Ishikawa (cell line): ENCODE results near the gene OR4K17.

Source experiments
- CEBPB ChIP-seq: IDR thresholded peaks from 2 replicates; pipeline ENCODE4 v1.6.1; 2012
- CREB1 ChIP-seq: IDR thresholded peaks from 2 replicates; pipeline ENCODE4 v1.6.1; 2012; ENCODE audit warnings: low read depth
- EGR1 ChIP-seq: IDR thresholded peaks from 2 replicates; pipeline ENCODE4 v1.6.1; 2012
- EP300 ChIP-seq: IDR thresholded peaks from 2 replicates; pipeline ENCODE4 v1.6.1; 2012; ENCODE audit warnings: borderline replicate concordance
- FOXM1 ChIP-seq: IDR thresholded peaks from 2 replicates; pipeline ENCODE4 v1.6.1; 2012; ENCODE audit warnings: low read depth, borderline replicate concordance
- MAX ChIP-seq: IDR thresholded peaks from 2 replicates; pipeline ENCODE4 v1.6.1; 2012
- NFIC ChIP-seq: IDR thresholded peaks from 2 replicates; pipeline ENCODE4 v1.6.1; 2012
- RAD21 ChIP-seq: IDR thresholded peaks from 2 replicates; pipeline ENCODE4 v1.6.1; 2012; ENCODE audit warnings: low read depth
- REST ChIP-seq: IDR thresholded peaks from 2 replicates; pipeline ENCODE4 v1.6.1; 2012; ENCODE audit warnings: low read depth, mild to moderate bottlenecking
- TAF1 ChIP-seq: IDR thresholded peaks from 2 replicates; pipeline ENCODE4 v1.6.1; 2012; ENCODE audit warnings: low read depth, mild to moderate bottlenecking
- TEAD4 ChIP-seq: IDR thresholded peaks from 2 replicates; pipeline ENCODE4 v1.6.1; 2012
- USF1 ChIP-seq: IDR thresholded peaks from 2 replicates; pipeline ENCODE4 v1.6.1; 2012
- YY1 ChIP-seq: IDR thresholded peaks from 2 replicates; pipeline ENCODE4 v1.6.1; 2012; ENCODE audit warnings: low read depth
- ZBTB7A ChIP-seq: IDR thresholded peaks from 2 replicates; pipeline ENCODE4 v1.6.1; 2012; ENCODE audit warnings: low read depth

DNA sequence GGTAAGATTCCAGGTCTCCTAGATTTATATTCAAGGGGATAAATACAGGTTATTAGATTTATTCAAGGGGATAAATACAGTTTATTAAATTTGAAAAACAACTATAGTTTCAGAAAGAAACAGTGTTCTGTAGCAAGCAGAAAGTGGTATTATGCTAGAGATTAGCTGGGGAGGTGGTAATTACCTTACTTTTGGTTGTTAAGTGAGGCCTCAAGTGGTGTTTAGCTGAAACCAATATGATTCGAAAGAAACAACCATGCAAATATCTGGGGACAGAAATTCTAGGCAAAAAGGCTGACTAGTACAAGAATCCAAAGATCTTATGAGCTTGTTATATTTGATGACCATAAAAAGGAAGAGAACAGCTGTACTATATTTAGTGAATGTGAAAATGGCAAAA, 34.3 kb downstream of the OR4K17 start:
- TF ChIP-seq EP300 (no peak), RAD21 (no peak), USF1 (no peak), CEBPB (no peak), NFIC (no peak), REST (no peak), YY1 (no peak), TAF1 (no peak), EGR1 (no peak), MAX (no peak), FOXM1 (no peak), TEAD4 (no peak), CREB1 (no peak), ZBTB7A (no peak)
